ENCODE results near the gene CARNS1.

- TF ChIP-seq CTCF (IDR thresholded peaks at IDR 0.05) (no peak), POLR2AphosphoS5 (IDR thresholded peaks at IDR 0.05; ENCODE audit: insufficient read depth in 1 of 2, low read depth in 1 of 2) (no peak), POLR2A (IDR thresholded peaks at IDR 0.05) (no peak)
Observed at GRCh38 chr11:67418476-67419281, 3.2 kb downstream of the CARNS1 start.
